HG03354 (cell line): ENCODE data around the gene NRDE2.
A peak's percentile ranks its signal among the peaks of the same experiment; 100 is the strongest.
"Not testable (repeated sequence)": the region's sequence is repeated elsewhere in the genome, so short reads cannot be mapped to it uniquely, and the experiment has no call there.

ENCODE experiments used
- ATAC-seq: cut with Tn5 transposase; IDR thresholded peaks from one replicate; pipeline ENCODE4 v1.9.1; 2021; ENCODE audit warnings: mild to moderate bottlenecking; ENCODE audit not compliant: unreplicated experiment, poor library complexity, severe bottlenecking

NRDE2 gene

GRCh38 chr14:90276646-90277367, 54.9 kb downstream of the NRDE2 start:
- ATAC-seq, result no peak

GRCh38 chr14:90275820-90276219, 55.9 kb downstream of the NRDE2 start:
- no peak for ATAC-seq

- no peak for ATAC-seq
Measured at GRCh38 chr14:90275458-90275814, 56.3 kb downstream of the NRDE2 start.

- ATAC-seq, result no peak
Measured at GRCh38 chr14:90274808-90275457, 56.8 kb downstream of the NRDE2 start.

- ATAC-seq, result no peak
Measured at GRCh38 chr14:90274019-90274418, 57.7 kb downstream of the NRDE2 start.

GRCh38 chr14:90273532-90273931, 58.2 kb downstream of the NRDE2 start:
- ATAC-seq, result no peak

GRCh38 chr14:90272523-90272922, 59.2 kb downstream of the NRDE2 start:
- no peak for ATAC-seq

GRCh38 chr14:90268420-90268819, 63.3 kb downstream of the NRDE2 start:
- no peak for ATAC-seq

- no peak for ATAC-seq
Measured at GRCh38 chr14:90266441-90267154, 65.1 kb downstream of the NRDE2 start.

GRCh38 chr14:90263748-90264449, 67.8 kb downstream of the NRDE2 start:
- ATAC-seq, result peak; percentile 91

- peak; percentile 98 for ATAC-seq
Measured at GRCh38 chr14:90256354-90257131, 75.2 kb downstream of the NRDE2 start, which contains the start of gene PSMC1. PSMC1 (plus strand) TSS chr14:90256553; CDS start chr14:90256598, 45 bp downstream.

GRCh38 chr14:90255871-90256270, 75.9 kb downstream of the NRDE2 start:
- no peak for ATAC-seq

- ATAC-seq, result no peak
Measured at GRCh38 chr14:90253826-90254225, 77.9 kb downstream of the NRDE2 start.

- no peak for ATAC-seq
Measured at GRCh38 chr14:90248594-90248993, 83.1 kb downstream of the NRDE2 start.

- not testable (repeated sequence) for ATAC-seq
Measured at GRCh38 chr14:90247441-90247840, 84.3 kb downstream of the NRDE2 start.

- no peak for ATAC-seq
Measured at GRCh38 chr14:90246936-90247335, 84.8 kb downstream of the NRDE2 start.

GRCh38 chr14:90242444-90242843, 89.3 kb downstream of the NRDE2 start:
- ATAC-seq, result no peak

- ATAC-seq, result no peak
Measured at GRCh38 chr14:90239139-90239538, 92.6 kb downstream of the NRDE2 start.

GRCh38 chr14:90235179-90235976, 96.4 kb downstream of the NRDE2 start:
- peak; percentile 84 for ATAC-seq
